Measurements from ENCODE around the gene PDE7B.

- TF ChIP-seq CTCF (conservative IDR thresholded peaks at IDR 0.05 in 1 of 2, IDR thresholded peaks at IDR 0.05 in 1 of 2; ENCODE audit: low read depth in 1 of 2, low read length in 2 of 2), result no peak
- TF ChIP-seq EZH2 (IDR thresholded peaks at IDR 0.05; ENCODE audit: low read length, missing control alignments), result no peak
Measured at GRCh38 chr6:135883536-135883935, 32.0 kb downstream of the PDE7B start.

Measured in fibroblast of lung (primary cell).